ENCODE data around the gene AURKAIP1.
"Not testable (repeated sequence)": the region's sequence is repeated elsewhere in the genome, so short reads cannot be mapped to it uniquely, and the experiment has no call there.

Gene AURKAIP1

GRCh38 chr1:1374929-1375662 lies at the start of gene AURKAIP1:
TSS of gene AURKAIP1 (minus strand) at chr1:1375207. CDS start at chr1:1374756, 451 bp downstream.
- peak; percentile 98 for DNase-seq

GRCh38 chr1:1424707-1425106 lies 49.7 kb upstream of the AURKAIP1 start:
- DNase-seq = no peak

GRCh38 chr1:1423245-1423597 lies 48.2 kb upstream of the AURKAIP1 start:
- DNase-seq = no peak

- no peak for DNase-seq
Measured at GRCh38 chr1:1422465-1423244, 47.6 kb upstream of the AURKAIP1 start.

GRCh38 chr1:1421907-1422464 lies 47.0 kb upstream of the AURKAIP1 start:
- no peak for DNase-seq

GRCh38 chr1:1421147-1421906 lies 46.3 kb upstream of the AURKAIP1 start, which contains the start of gene ANKRD65:
TSS of gene ANKRD65 (minus strand) at chr1:1421276. CDS start at chr1:1421005, 271 bp downstream.
- no peak for DNase-seq

- DNase-seq = no peak
Measured at GRCh38 chr1:1420654-1421141, 45.7 kb upstream of the AURKAIP1 start.

- DNase-seq = no peak
Measured at GRCh38 chr1:1419813-1420653, 45.0 kb upstream of the AURKAIP1 start.

- DNase-seq = no peak
Measured at GRCh38 chr1:1419363-1419812, 44.4 kb upstream of the AURKAIP1 start.

GRCh38 chr1:1418464-1419362 lies 43.7 kb upstream of the AURKAIP1 start:
- no peak for DNase-seq

- not testable (repeated sequence) for DNase-seq
Measured at GRCh38 chr1:1417825-1418463, 42.9 kb upstream of the AURKAIP1 start.

GRCh38 chr1:1417396-1417795 lies 42.4 kb upstream of the AURKAIP1 start:
- not testable (repeated sequence) for DNase-seq

- no peak for DNase-seq
Measured at GRCh38 chr1:1415751-1416150, 40.7 kb upstream of the AURKAIP1 start.

- not testable (repeated sequence) for DNase-seq
Measured at GRCh38 chr1:1412311-1412902, 37.4 kb upstream of the AURKAIP1 start.

GRCh38 chr1:1411626-1412025 lies 36.6 kb upstream of the AURKAIP1 start:
- no peak for DNase-seq

- DNase-seq = not testable (repeated sequence)
Measured at GRCh38 chr1:1410238-1410637, 35.2 kb upstream of the AURKAIP1 start.

GRCh38 chr1:1407636-1408318 lies 32.8 kb upstream of the AURKAIP1 start:
- no peak for DNase-seq

- DNase-seq = peak; percentile 22
Measured at GRCh38 chr1:1406821-1407635, 32.0 kb upstream of the AURKAIP1 start, which contains the start of gene MRPL20. TSS of gene MRPL20 (minus strand) at chr1:1407293. CDS start at chr1:1407217, 76 bp downstream.
